Common myeloid progenitor, CD34-positive (primary cell): ENCODE measurements around the gene CMTM3.
"Not testable (repeated sequence)": the region's sequence is repeated elsewhere in the genome, so short reads cannot be mapped to it uniquely, and the experiment has no call there.

Experiments
- CTCF ChIA-PET: fragments of 350-600 bp; sonication (Branson Sonifier 250); formaldehyde crosslinking; loops from one replicate; lab custom pipeline; 2021; ENCODE audit warnings: antibody characterized with exemption; lab: Charles Lee
- POLR2A ChIA-PET: fragments of 350-600 bp; sonication (Branson Sonifier 250); formaldehyde crosslinking; loops from one replicate; lab custom pipeline; 2021; ENCODE audit warnings: antibody characterized with exemption; lab: Charles Lee
- DNase-seq, 3 donors: peaks; one replicate each; pipeline versions ENCODE4 v3.0.0 to v3.0.0-alpha.2; 2013
- H3K27ac ChIP-seq, 2 experiments: 1 replicate in 1 of 2; 2 replicates in 1 of 2; pipeline ENCODE4 v1.7.0; 2013; ENCODE audit warnings: inconsistent platforms in 2 of 2, low read length in 2 of 2, mild to moderate bottlenecking in 2 of 2, low read depth in 1 of 2, moderate library complexity in 1 of 2; ENCODE audit not compliant: severe bottlenecking in 2 of 2, insufficient read depth in 1 of 2, poor library complexity in 1 of 2
- H3K27me3 ChIP-seq, 5 experiments: replicated peaks in 2 of 5; 1 replicate in 3 of 5; 2 replicates in 2 of 5; pipeline versions ENCODE4 v1.6.1 to v1.7.0; 2013; ENCODE audit warnings: low read length in 4 of 5, mild to moderate bottlenecking in 2 of 5, moderate library complexity in 2 of 5, inconsistent platforms in 1 of 5; ENCODE audit not compliant: insufficient read depth in 5 of 5, control insufficient read depth in 4 of 5
- H3K36me3 ChIP-seq, 4 experiments: 1 replicate in 2 of 4; 2 replicates in 2 of 4; pipeline versions ENCODE4 v1.6.1 to v1.7.0; 2013; ENCODE audit warnings: low read length in 3 of 4, control low read depth in 1 of 4, mild to moderate bottlenecking in 1 of 4; ENCODE audit not compliant: control insufficient read depth in 4 of 4, insufficient read depth in 4 of 4
- H3K4me1 ChIP-seq, 4 experiments: 1 replicate in 3 of 4; 2 replicates in 1 of 4; pipeline versions ENCODE4 v1.6.1 to v1.7.1; 2013; ENCODE audit warnings: low read length in 3 of 4, mild to moderate bottlenecking in 3 of 4, control low read depth in 1 of 4, inconsistent platforms in 1 of 4, moderate library complexity in 1 of 4; ENCODE audit not compliant: control insufficient read depth in 4 of 4, insufficient read depth in 4 of 4; ENCODE audit errors: control extremely low read depth in 1 of 4
- H3K4me3 ChIP-seq, 7 experiments: 1 replicate in 4 of 7; 2 replicates in 3 of 7; pipeline versions ENCODE4 v1.5.1 to v1.7.0; 2013; ENCODE audit warnings: mild to moderate bottlenecking in 7 of 7, low read length in 6 of 7, moderate library complexity in 6 of 7, inconsistent platforms in 2 of 7, low read depth in 2 of 7, control low read depth in 1 of 7; ENCODE audit not compliant: insufficient read depth in 4 of 7, control insufficient read depth in 1 of 7; ENCODE audit errors: extremely low read depth in 1 of 7
- H3K9me3 ChIP-seq, 5 experiments: 1 replicate in 4 of 5; 2 replicates in 1 of 5; pipeline versions ENCODE4 v1.6.1 to v1.7.1; 2013; ENCODE audit warnings: low read length in 4 of 5, mild to moderate bottlenecking in 2 of 5, inconsistent platforms in 1 of 5, low read depth in 1 of 5, moderate library complexity in 1 of 5; ENCODE audit not compliant: control insufficient read depth in 4 of 5, insufficient read depth in 2 of 5; ENCODE audit errors: control extremely low read depth in 1 of 5
- WGBS: methylation state at CpG from one replicate; pipeline ENCODE4 v1.1.5; 2013; ENCODE audit not compliant: insufficient coverage; 5-methylcytosine and 5-hydroxymethylcytosine counted together

CMTM3 gene

DNA sequence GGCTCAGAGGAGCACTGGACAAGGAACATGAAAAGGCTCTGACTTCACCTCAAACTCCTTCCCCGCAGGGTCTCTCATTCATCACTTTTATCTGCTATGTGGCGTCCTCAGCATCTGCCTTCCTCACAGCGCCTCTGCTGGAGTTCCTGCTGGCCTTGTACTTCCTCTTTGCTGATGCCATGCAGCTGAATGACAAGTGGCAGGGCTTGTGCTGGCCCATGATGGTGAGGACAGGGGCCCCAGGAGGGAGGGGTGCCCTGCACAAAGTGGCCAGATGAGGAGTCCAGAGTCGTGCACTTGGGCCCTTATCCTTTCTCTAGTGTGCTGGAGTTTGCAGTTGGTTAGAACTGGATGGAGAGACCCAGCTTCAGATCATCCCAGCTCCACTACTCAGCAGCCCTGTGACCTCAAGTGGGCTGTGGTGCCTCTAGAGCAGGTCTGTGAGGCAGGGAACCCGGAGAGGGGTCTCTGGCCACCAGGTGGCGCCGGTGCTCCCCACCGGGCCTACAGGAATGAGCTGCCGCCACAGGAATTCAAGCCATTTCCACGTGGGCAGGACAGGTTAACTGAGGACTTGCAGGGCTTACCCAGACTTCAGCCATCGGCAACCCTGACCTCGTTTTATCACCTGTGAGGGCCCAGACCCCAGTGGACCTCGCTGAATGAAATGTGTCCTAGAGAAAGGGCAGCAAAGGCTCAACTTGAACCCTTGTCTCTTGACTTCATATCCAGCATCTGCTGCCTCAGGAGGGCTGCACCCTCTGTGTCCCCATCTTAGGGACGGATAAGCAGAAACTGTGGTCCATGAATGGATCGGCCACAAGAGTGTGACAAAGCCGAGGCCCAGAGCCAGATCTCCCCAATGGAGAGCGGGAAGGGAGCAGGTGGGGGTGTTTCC, 4.0 kb downstream of the CMTM3 start:
- WGBS = 33% methylated on average over 16 of the region's 17 CpGs
- DNase-seq = peak; percentile 87 to 91 (median 91)
- Histone ChIP-seq H3K4me3 (no peak overlapping the region), H3K4me1 (peaks cover 0 to 44% (median 38%) of the 10 kb centered on the region in 4 experiments), H3K9me3 (no peaks in the 10 kb centered on the region), H3K36me3 (peaks cover 17 to 52% (median 37%) of the 10 kb centered on the region in 4 experiments), H3K27me3 (no peaks in the 10 kb centered on the region), H3K27ac (peak overlapping the region in 1 of 2 experiments; percentile 59)
- ChIA-PET CTCF (interaction anchor here (0.5 to 3.3 kb wide), 40 partner anchors 9 to 273 kb away, joined by 3 to 18 read pairs (median 4); no protein-coding TSS in a partner anchor), POLR2A (interaction anchor here (0.6 kb wide), 1 partner anchor 9 kb away, joined by 3 read pairs; no protein-coding TSS in a partner anchor)

- Histone ChIP-seq H3K27ac (peak overlapping the region in 1 of 2 experiments; percentile 59), H3K27me3 (no peaks in the 10 kb centered on the region), H3K36me3 (peaks cover 17 to 57% (median 40%) of the 10 kb centered on the region in 4 experiments), H3K4me1 (peaks cover 0 to 38% (median 32%) of the 10 kb centered on the region in 4 experiments), H3K4me3 (no peak overlapping the region), H3K9me3 (no peaks in the 10 kb centered on the region)
- DNase-seq = no peak
- WGBS = 96% methylated on average over 8 of the region's 12 CpGs
- POLR2A ChIA-PET = interaction anchor here (0.6 kb wide), 1 partner anchor 10 kb away, joined by 3 read pairs; no protein-coding TSS in a partner anchor
- CTCF ChIA-PET = interaction anchor here (0.7 to 3.3 kb wide), 27 partner anchors 9 to 273 kb away, joined by 3 to 18 read pairs (median 5); no protein-coding TSS in a partner anchor
Measured at GRCh38 chr16:66609139-66609510, 4.6 kb downstream of the CMTM3 start.

GRCh38 chr16:66610111-66610820, 5.8 kb downstream of the CMTM3 start:
- Histone ChIP-seq H3K9me3 (no peaks in the 10 kb centered on the region), H3K4me1 (peaks cover 0 to 35% (median 30%) of the 10 kb centered on the region in 4 experiments), H3K27ac (no peak overlapping the region), H3K27me3 (no peaks in the 10 kb centered on the region), H3K4me3 (no peak overlapping the region), H3K36me3 (peaks cover 20 to 67% (median 44%) of the 10 kb centered on the region in 4 experiments)
- no peak for DNase-seq
- 98% methylated on average over 14 of the region's 14 CpGs for WGBS
- ChIA-PET POLR2A (no interaction called here), CTCF (interaction anchor here (0.8 to 2.9 kb wide), 8 partner anchors 14 to 257 kb away, joined by 3 to 18 read pairs (median 6); no protein-coding TSS in a partner anchor)

DNA sequence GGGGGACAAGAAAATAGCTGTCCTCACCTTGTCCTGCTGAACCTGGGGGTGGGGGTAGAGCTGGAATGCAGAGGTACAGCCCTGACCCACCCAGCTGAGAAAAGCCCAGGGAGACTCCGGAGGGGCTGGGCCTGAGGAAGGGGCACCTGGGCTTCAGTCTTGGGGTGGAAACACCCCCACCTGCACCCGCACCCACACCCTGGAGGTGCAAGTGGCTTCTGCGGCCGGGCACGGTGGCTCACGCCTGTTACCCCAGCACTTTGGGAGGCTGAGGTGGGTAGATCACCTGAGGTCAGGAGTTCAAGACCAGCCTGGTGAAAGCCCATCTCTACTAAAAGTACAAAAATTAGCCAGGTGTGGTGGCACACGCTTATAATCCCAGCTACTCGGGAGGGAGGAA, 7.4 kb downstream of the CMTM3 start:
- H3K27me3 ChIP-seq, DNase-seq, POLR2A ChIA-PET, H3K4me3 ChIP-seq, H3K9me3 ChIP-seq, H3K27ac ChIP-seq: not testable (repeated sequence)
- H3K4me1 ChIP-seq = peaks cover 0 to 21% (median 18%) of the 10 kb centered on the region in 4 experiments
- H3K36me3 ChIP-seq = peaks cover 20 to 71% (median 45%) of the 10 kb centered on the region in 4 experiments
- WGBS = 100% methylated on average over 1 of the region's 8 CpGs
- CTCF ChIA-PET = interaction anchor here (0.6 to 1.2 kb wide), 5 partner anchors 14 to 133 kb away, joined by 3 to 4 read pairs (median 3); no protein-coding TSS in a partner anchor

DNA sequence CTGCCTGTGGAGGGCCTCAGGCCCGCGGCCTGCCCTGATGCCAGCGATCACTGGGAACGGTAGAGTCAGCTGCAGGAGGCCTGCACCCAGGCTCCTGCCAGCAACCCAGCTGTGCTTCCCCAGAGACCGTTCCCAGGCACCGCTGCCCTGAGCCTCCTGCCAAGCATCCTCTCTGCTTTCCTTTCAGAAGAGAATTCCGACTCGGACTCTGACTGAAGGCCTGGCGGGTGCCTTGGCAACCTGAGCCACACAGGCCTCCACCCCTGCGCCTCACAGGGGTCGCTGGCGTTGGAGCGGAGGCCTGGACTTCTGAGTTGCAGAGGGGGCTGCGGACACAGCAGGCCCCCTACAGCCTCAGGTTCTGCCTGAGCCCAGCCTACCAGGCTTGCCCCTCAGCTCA, 7.9 kb downstream of the CMTM3 start:
- no peak overlapping the region for H3K4me3 ChIP-seq
- no peak overlapping the region for H3K27ac ChIP-seq
- H3K27me3 ChIP-seq = no peaks in the 10 kb centered on the region
- ChIA-PET CTCF (interaction anchor here (0.8 to 1.2 kb wide), 3 partner anchors 14 to 46 kb away, joined by 3 to 4 read pairs (median 4); no protein-coding TSS in a partner anchor), POLR2A (no interaction called here)
- H3K9me3 ChIP-seq = no peaks in the 10 kb centered on the region
- WGBS = 94% methylated on average over 10 of the region's 14 CpGs
- peaks cover 0 to 18% (median 16%) of the 10 kb centered on the region in 4 experiments for H3K4me1 ChIP-seq
- H3K36me3 ChIP-seq = peaks cover 20 to 68% (median 45%) of the 10 kb centered on the region in 4 experiments
- DNase-seq = no peak

DNA sequence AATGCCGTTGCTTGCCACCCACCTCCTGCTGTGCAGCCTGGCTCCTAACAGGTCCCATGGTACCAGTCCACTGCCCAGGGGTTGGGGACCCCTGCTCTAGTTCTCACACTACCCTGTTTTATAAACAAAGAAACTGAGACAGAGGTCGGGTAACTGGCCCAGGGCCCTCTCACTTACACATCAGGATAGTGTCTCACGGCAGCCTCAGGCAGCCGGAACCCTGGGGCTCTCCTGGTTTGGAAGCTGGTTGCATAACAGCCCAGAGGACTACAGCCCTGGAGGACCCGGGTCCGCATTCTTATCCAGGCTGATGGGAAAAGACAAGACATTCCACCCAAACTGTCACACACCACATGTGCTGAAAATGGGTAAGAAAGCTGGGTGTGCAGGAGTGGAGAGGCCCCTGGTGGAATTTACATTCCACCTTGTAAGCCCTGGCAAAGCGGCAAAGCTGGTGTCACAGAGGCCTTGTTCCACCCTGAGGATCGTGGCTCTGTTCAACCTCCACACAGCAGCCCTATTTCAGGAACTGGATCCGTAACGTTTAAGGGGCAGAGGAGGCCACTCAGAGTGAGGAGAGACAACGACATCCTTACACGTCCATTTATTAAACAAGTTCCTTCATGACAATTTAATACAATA, 9.8 kb downstream of the CMTM3 start:
- no peaks in the 10 kb centered on the region for H3K4me1 ChIP-seq
- ChIA-PET CTCF (interaction anchor here (0.9 to 1.2 kb wide), 2 partner anchors 21 to 37 kb away, joined by 3 read pairs; no protein-coding TSS in a partner anchor), POLR2A (no interaction called here)
- 98% methylated on average over 6 of the region's 12 CpGs for WGBS
- DNase-seq = no peak
- H3K27me3 ChIP-seq = no peaks in the 10 kb centered on the region
- no peaks in the 10 kb centered on the region for H3K9me3 ChIP-seq
- H3K4me3 ChIP-seq = no peak overlapping the region
- peaks cover 20 to 64% (median 42%) of the 10 kb centered on the region in 4 experiments for H3K36me3 ChIP-seq
- H3K27ac ChIP-seq = no peak overlapping the region
